ENCODE measurements around the gene APBA3.
"Not testable (repeated sequence)": the region's sequence is repeated elsewhere in the genome, so short reads cannot be mapped to it uniquely, and the experiment has no call there.

Gene APBA3

DNA sequence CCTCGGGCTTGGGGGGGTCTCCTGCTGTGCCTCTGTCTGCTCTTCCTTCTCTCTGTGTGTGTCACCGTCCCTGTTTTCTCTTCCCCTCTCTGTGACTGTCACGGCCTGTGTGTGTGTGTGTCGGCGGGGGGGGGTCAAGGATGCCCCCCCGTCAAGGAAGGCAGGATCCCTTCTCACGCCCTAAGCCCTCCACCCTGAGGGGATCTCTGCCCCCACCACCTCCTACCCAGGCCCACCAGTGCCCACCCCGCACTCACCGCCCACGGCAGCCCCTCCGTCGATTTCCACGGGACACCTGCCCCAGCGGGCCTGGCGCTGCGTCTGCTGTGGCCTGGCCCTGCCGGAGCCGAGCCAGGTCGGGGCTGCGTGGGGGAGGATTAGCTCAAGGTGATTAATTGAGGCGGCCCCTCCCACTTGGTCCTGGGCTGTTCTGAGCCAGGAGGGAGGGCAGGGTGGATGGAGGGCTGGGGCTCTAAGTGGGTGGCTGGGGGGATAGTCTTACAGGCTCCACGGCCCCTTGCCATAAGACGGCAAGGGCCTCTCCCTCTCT is 10.5 kb upstream of the APBA3 start, which contains the start of gene RAX2:
Gene RAX2 (minus strand): TSS at position 323 of the 550 bp plus-strand sequence. CDS start 486 bp downstream, outside the sequence.
- DNase-seq = no peak

GRCh38 chr19:3771000-3771905 is 9.8 kb upstream of the APBA3 start:
- DNase-seq = no peak

GRCh38 chr19:3770136-3770999 is 8.9 kb upstream of the APBA3 start:
- DNase-seq = no peak

- DNase-seq = no peak
These were observed 8.0 kb upstream of the APBA3 start for GRCh38 chr19:3769494-3769893.

DNA sequence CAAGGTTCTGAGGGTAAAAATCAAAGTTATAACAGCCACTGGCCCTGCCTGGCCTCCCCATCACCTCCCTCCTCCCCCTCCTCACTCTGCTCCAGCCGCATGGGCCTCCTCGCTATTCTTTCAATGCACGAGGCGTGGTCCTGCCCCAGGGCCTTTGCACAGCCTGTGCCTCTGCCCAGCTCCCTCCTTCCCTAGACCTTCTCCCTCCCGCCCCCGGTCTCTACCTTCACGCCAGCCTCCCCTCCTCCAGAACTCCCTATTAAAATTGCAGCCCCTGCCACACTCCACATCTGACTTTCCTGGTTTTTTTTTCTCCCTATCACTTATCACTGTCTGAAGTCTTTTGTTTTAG is 7.2 kb upstream of the APBA3 start:
- no peak for DNase-seq

DNA sequence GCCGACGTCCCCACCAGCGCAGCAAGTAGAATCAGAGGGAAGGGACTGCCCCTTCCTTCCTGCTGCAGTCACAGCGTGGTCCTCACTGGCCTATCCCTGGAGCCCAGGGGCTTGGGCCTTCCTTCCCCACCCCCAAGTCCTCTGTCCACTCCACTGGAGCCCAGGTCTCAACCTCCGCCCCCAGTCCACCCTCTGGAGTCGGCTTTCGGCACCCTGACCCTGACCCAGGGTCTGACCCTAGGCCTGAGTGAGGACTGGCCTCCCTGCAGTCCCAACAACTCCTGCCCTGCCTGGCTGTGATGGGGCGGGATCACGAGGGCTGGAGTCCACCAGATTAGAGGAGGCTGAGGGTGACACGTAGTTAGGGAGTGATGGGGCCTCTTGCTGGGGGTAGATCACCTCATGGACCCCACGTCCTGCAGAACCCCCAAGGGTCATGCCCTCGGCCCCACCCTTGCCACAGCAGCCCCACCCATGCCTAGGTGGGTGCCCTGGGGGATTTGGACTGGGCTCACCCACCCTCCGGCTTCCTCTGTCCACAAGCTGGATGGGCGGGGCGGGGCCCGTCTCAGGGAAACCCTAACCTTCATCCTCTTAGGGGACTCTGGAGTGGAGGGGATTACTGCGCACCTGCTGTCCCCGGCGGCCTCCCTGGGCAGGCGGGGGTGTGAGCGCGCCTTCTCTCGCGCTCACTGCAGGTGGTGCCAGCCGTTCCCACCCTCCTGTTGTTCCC is 6.7 kb upstream of the APBA3 start:
- no peak for DNase-seq

GRCh38 chr19:3767050-3767449 is 5.6 kb upstream of the APBA3 start:
- no peak for DNase-seq

DNA sequence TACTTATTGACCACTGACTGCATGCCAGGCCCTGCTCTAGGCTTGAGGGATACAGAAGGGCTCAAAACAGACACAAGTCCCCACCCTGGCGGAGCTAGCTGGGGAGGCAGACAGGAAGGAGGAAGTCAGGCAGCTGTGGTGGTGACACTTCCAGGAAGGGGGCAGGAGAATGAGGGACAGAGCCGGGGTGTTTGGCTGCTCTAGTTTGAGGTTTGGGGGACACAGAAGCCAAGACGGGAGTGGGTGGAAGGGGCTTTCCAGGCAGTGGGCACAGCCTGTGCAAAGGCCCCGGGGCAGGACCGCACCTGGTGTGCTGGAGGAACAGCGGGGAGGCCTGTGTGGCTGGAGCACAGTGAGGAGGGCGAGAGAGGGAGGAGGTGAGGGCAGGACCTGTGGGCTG is 5.0 kb upstream of the APBA3 start:
- no peak for DNase-seq

- DNase-seq = not testable (repeated sequence)
These were observed 4.3 kb upstream of the APBA3 start for GRCh38 chr19:3765757-3766156.

- no peak for DNase-seq
These were observed 3.6 kb upstream of the APBA3 start for GRCh38 chr19:3765121-3765520.

GRCh38 chr19:3762501-3763459 is 1.3 kb upstream of the APBA3 start, which contains the start of gene MRPL54:
TSS of gene MRPL54 (plus strand) at chr19:3762682. CDS start at chr19:3762701, 19 bp downstream.
- peak; percentile 90 to 100 (median 99) for DNase-seq

GRCh38 chr19:3762130-3762473 is 610 bp upstream of the APBA3 start:
- DNase-seq = no peak

GRCh38 chr19:3760871-3761361 is 576 bp downstream of the APBA3 start:
- peak in 1 of 56 donors; percentile 36 for DNase-seq

- DNase-seq = peak in 1 of 56 donors; percentile 7
These were observed 1.8 kb downstream of the APBA3 start for GRCh38 chr19:3759482-3760254.

GRCh38 chr19:3758297-3758696 is 3.2 kb downstream of the APBA3 start:
- DNase-seq = not testable (repeated sequence)

DNA sequence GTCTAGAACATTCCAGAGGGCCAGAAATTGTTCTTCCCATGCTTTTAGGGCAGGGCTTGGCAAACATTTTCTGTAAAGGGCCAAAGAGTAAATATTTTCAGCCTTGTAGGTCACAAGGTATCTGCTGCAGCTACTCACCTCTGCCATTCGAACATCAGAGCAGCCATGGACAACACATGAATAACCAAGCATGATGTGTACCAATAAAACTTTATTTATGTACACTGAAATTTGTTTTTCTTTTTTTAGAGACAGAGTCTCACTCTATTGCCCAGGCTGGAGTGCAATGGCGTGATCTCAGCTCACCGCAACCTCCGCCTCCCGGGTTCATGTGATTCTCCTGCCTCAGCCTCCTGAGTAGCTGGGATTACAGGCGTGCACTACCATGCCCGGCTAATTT is 3.8 kb downstream of the APBA3 start:
- not testable (repeated sequence) for DNase-seq

GRCh38 chr19:3753631-3754410 is 7.7 kb downstream of the APBA3 start:
- no peak for DNase-seq

GRCh38 chr19:3752492-3752891 is 9.0 kb downstream of the APBA3 start:
- DNase-seq = no peak
